Mucosa of gallbladder (tissue), 1 donor: ENCODE measurements around the gene RPS17. TPM values are rescaled to one million over a fixed set of nuclear protein-coding genes. Genes with fewer than 3 reads are reported as not detected.
A peak's percentile ranks its signal among the peaks of the same experiment; 100 is the strongest.

ENCODE experiments used
- DNase-seq: peaks from one replicate; pipeline ENCODE4 v3.0.0-alpha.2; 2020; ENCODE audit warnings: low spot score
- total RNA-seq: library from RNA; stranded (reverse); gene quantifications from one replicate; pipeline ENCODE4 v1.2.1, GENCODE V29; 2021
- donor health status: DM: no; HTN: no; CAD: no.

Gene RPS17
- 753 TPM for total RNA-seq

DNA sequence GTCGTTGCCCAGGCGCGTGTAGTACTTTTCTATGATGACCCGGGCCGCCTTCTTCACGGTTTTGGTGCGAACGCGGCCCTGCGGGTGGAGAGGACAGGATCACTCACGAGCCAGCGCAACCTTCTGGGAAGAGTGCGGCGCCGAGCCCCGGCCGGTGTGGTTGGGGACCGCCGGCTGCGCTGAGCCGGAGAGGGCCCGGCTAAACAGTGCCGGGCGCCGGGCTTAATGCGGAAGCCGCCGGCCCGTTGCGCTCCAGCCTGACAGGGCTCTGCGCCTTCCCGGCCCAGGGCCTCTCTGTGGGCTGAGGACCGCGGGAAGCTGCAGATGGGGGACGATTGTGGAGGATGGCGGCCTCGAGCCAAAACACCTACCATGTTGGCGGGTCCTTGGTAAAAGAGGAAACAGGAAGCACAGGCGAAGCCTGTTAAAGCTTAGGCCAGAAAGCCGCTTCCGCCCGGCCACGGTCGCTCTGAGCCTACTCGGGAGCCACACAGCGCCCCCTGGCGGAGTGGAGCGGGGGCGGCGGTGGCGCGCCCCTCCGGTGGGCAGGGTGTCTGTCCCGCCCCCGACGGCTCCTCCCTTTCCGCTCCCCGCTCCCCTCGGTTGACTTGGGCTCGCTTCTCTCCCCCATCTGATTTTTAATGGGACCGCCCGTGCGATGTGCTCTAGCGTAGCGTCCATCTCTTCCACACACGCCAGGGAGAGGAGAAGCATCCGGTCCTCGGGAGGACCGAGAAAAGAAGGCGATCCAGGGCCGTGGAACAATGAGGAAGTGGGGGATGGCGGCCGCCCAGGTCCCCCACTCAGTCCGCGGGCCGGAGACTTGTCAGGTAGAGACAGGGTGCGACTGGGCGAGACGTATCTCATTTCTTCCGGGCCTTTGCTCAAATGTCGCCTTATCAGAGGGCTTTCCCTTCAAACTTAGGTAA is at the start of gene RPS17:
Gene RPS17, minus strand, starts transcription at position 403 of the 929 bp plus-strand sequence. Its CDS starts 29 bp downstream, at position 374.
- peak; percentile 97 for DNase-seq

DNA sequence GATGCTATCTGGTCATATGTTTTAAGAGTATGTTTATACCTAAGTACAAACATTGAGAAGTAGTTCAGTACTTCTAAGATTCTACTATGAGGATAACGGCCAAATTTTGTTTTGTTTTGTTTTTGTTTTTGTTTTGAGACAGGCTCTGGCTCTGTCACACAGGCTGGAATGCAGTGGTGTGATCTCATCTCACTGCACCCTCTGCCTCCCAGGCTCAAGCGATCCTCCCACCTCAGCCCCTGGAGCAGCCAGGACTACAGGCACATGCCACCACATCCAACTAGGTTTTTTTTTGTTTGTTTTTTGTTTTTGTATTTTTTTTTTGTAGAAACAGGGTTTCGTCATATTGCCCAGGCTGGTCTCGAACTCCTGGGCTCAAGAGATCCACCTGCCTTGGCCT is 47.5 kb upstream of the RPS17 start:
- no peak for DNase-seq

DNA sequence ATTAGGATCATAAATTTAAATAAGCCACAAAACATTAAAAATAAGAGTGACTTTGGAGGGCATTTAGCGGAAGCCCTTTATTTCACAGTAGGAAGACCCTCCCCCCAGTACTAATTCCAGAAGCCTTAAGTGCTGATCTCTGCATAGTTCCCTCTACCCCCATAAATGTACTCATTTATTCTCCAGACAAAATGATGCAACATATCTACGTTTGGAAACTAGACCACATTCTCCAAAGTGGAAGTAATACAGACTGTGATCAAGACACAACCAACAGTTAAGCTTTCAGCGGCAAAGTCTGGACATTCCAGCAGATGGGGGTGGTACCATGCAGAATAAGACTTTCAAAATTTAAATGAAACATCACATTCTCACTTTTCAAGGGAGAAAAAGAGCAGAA is 44.8 kb upstream of the RPS17 start:
- no peak for DNase-seq

DNA sequence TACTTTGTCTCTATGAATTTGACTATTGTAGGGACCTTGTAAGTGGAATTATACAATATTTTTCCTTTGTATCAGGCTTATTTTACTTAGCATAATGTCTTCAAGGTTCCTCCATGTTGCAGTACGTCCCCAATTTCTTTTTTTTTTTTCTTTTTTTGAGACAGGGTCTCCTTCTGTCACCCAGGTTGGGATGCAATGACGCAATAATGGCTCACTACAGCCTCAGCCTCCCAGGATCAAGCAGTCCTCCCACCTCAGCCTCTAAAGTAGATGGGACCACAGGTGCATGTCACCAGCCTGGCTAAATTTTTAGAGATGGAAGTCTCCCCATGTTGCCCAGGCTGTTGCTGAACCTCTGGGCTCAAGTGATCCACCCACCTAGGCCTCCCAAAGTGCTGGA is 40.5 kb upstream of the RPS17 start:
- no peak for DNase-seq

DNA sequence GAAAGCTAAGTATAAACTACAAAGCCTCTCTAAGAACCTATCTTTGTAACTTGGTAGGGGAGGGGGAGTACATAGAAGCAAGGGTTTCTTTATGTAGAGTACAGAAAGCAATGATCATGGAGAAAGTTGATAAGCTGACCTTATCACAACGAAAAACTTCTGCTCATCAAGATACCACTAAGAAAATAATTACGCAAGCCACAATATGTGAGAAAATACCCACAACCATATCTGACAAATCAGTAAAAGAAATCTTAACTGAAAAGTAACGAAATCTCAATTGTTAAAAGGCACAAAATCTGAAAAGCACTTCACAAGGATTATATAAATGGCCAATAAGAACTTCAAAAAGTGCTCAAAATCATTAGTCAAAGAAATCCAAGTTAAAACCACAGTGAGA is 35.1 kb upstream of the RPS17 start:
- DNase-seq = no peak

DNA sequence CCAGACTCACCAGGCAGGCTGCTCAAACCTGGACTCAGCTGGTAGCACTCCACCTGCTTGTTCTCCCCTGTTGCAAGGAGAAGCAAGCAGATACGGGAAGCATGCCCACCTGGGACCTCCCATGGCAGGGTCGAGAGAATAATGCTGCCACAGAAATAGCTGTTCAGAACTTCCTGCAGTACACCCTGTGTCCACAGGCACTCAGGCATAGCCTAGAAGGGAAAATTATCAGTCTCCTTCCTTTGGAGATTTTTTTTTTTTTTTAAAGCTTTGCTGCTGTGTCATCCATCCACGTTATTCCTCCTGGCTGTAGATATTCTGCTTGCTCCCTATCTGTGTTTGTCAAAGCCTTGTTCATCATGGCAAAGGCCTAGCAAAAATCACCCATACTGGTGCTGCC is 32.7 kb upstream of the RPS17 start:
- DNase-seq = no peak

DNA sequence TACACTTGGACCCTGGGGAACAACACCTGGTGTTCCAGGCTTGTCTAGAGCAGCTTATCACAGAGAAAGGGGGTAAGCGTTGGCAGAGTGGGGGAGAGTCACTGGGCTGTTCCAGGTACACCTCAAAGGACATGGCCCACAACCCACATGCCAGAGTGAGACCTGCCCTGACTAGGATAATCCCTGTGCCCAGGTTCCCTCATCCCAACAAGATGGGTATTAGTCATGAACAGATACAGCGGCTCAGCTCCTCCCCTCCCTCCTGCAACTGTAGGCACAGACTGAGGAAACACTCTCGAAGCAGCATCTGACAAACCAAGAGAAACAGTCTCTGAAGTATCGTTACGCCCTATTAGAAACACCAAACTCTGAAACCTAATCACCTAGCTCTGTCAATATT is 32.1 kb upstream of the RPS17 start:
- DNase-seq = no peak

DNA sequence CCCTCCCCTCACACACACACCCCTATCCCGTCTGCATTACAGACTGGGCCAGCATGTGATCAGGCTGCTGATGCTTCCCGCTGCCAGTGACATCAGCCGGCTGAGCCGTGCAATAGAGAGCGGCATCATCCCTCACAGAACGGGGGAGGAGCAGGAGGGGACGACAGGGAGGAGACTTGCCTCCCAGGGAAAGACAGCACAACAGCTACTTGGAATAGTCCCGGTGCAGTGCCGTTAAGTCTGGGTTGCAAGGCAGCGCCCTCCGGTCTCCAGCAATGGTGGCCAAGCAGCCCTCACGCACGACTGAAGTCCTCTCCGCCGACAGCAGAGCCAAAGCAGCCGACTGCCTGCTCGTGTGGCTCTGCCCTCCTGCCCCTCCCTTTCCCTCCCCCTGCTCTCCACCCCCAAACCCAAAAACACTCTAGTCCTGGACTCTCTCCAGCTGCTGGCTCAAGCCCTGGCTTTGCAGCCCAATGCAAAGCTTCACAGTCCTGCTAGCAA is 31.5 kb upstream of the RPS17 start:
- peak; percentile 51 for DNase-seq

DNA sequence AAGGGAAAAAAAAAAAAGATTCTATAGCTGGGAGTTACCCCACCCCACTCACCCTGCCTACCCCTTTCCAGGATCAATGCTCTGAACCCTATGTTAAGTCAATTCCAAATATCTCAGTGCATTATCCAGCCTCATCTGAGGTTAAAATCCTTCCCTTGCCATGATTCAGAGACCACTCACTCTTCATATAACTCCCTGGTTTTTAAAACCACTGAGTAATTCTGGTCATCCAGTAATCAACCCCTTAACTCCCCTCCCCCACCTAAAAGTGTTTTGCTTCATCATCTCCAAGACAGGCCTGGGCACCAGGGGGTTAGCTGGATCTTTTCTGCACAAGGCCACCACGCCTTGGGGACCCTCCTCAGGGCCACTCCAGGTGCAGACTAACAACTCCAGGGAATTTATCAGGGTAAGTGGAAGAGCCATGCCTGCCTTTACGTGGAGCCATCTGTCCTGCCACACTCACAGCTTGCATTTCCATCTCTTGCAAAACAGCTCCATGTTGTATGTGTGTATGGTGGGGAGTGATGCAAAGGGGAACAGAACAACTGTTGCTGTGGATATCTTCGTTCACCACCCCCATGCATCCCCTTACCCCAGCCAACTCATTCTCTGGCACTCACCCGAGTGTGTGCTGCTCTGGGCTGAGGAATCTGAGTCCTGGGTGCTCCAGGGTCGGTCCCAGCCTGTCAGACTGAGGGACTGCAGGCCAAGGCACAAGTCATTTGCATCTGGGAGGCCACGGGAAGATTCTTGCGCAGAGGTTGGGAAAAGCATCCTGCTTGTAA is 30.7 kb upstream of the RPS17 start:
- no peak for DNase-seq

DNA sequence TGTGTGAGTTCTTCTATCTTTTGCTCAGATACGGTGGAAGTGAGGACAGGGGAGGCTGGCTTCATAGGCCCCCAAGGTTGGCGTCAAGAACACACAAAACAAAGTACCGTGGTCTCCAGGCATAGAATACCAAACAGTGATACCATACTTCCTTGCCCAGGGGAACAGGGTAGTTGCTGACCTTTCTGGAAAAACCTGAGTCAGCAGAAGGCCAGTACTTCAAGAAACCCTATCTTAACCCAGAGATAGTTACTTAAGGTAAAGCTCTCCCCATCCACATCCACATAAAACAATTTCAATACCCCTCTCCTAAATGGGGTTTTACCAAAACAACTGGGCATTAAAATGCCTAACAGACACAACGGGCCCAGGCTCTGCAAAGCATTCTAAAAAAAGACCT is 29.6 kb upstream of the RPS17 start:
- DNase-seq = no peak

DNA sequence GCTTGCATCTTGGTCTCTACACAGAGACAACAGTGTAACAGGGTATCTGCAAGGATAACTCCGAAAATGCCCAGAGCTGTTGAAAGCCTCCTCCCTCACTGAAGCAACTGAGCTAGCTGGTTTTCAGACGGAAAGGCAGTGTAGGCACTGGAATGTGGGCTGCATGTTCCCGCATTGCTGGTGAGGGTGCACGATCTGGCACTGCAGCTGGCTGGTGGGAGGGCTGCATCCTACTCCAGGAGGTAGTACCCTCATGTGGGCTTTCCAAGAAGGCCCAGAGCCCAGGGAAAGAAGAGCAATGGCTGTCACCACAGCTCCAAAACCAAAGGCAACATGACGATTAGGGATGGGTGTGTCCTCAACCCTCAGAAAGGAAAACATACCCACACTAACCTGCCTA is 28.7 kb upstream of the RPS17 start:
- DNase-seq = no peak

DNA sequence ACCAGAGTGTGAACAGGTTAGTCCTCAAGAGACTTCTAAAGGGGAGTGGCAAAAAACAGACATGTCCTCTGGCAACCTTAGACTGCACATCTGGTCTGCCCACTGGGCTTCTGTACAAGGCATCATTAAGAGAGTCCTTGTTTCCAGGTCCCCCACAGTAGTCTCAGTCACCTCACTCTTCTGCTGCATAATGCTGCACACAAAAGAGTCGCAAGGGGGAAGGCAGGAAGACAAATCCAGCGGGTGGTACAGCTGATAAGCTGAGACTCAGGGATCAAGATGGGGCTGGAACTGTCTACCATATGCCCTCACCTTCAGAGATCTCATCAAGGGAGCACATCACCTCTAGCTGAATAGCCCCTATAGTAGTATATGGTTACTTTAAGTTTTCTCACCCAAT is 27.4 kb upstream of the RPS17 start:
- no peak for DNase-seq

DNA sequence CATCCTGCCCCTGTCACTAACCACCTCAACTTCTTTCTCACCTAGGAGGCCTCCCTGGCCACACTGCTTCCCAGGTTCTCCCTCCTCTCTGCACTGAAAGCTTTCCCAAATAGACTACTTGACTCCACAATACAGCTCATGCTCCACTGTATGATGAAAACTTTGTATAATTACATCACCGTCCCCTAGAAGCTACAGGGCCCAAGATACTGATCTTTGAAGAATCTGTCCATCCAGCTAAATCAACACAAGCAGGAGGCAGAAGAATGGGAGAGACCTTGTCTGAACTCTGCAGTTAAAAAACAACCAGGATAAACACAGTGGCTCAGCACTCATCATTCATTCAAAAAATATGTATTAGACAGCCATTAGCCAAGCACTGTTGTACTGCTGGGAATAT is 26.4 kb upstream of the RPS17 start:
- DNase-seq = no peak

DNA sequence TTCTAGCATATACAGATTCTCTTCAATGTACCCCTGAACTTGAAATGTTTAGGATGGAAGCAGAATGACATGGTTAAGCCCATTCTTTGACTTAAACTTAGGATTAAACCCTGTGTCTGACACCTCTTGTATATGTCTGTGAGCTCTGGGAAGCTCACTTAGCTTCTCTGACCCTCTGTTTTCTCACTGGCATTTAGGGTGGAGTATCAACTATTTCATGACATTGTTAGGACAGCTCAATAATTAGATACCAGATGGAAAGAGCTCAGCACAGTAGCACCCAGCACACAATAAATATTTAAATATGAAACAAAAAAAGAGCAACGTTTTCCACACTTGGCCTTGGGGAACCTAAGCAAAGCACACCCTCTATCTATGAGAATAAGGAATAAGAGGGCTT is 18.2 kb upstream of the RPS17 start:
- DNase-seq = no peak

DNA sequence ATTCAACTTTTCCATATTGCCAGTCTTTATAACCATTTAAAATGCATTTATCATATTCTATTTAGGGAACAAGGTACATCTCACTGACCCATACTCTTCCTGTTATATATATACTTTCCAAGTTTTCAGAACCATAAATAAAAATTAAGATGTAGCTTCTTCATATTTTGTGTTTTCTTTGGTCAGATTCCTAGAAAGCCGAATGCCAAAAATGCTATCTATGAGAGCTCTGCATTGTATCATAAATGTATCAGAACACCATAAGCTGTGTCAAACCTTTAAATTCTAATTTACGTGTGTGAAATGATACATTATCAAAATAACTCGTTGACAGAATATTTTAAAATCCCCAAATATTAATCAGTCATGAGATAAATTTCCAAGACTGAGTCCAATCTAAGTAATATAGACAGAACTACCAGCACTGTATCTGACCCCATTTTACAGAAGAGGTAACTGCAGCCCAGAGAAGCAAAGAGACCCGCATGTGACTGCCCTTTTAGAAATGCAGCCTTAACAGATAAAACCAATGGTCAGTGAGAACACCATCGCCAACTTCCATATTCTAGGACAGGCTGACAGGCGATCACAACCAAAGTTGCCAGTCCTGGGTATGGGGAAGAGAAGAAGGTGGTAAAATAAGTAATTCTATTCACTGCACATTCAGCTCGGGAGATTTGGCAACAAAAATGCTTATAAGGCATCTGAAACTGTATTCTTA is 16.2 kb upstream of the RPS17 start:
- DNase-seq = no peak

DNA sequence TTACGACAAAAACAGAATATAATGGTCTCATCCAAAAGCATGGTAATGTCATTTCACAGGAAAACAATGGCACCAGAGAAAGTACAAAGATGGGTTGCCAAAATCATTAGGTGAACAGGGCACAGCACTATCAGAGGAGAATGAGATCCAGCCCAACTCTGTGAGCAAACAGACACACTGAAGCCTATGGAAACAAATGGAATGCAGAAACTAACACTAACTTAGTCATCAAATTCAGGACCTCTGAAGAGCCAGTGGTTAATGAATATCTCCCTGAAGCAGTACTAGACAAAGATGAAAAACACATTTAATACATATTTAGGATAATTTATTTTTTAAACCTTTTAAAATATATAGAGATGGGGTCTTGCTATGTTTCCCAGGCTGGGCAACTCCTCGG is 14.6 kb upstream of the RPS17 start:
- DNase-seq = no peak

DNA sequence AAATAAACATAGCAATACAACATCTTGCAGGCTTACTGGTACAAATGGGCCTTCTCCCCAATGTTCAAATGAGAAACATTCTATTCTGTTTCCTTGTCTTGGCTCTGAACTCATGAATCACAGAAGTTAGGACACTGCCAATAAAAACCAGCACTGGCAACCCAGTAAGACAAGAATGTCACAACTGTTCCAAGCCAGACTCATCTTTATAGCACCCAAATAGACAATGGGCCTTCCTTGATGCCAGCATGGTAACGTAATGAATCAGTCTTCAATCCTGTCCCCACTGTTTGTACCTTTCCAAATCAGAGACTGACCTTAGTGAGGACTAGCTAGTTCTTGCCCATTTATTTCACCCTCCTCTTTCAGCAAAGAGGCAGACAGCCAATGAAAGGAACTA is 14.1 kb upstream of the RPS17 start:
- DNase-seq = no peak

DNA sequence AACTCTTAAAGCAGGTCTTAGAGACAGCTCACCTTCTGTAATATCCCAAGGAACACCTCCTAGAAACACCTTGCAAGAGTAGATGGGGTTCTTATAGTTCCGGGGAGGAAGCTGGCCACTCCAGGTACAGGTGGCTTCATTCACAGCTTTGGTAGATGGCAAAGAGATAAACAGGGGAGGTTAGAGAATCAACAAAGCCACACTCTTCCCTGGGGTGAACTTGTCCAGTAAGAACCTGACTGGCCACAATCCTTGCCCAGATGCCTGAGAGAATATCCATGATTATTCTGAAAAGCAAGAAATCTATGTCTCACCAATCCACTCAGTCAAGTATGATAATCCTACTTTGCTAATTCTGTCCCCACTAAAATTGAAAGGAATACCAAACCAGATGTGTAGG is 13.6 kb upstream of the RPS17 start:
- DNase-seq = no peak

DNA sequence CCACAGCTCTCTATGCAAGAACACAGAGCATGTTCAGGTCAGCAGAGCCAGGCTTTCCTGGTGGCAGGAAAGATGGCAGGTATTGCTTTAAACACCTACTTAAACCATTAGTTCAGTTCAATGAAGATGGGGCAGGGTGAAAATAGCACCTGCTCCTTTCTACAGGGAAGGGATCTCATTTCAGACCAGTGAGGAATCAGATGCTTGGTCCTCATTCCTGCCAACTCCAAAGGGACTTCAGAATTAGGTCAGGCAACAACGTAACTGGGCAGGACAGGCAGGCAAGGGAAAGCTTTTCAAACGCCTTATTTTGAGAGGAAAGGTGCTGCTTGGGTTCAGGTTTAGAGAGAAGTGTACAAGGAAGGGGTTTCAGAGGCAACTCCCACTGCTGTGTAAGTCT is 12.6 kb upstream of the RPS17 start:
- DNase-seq = no peak

DNA sequence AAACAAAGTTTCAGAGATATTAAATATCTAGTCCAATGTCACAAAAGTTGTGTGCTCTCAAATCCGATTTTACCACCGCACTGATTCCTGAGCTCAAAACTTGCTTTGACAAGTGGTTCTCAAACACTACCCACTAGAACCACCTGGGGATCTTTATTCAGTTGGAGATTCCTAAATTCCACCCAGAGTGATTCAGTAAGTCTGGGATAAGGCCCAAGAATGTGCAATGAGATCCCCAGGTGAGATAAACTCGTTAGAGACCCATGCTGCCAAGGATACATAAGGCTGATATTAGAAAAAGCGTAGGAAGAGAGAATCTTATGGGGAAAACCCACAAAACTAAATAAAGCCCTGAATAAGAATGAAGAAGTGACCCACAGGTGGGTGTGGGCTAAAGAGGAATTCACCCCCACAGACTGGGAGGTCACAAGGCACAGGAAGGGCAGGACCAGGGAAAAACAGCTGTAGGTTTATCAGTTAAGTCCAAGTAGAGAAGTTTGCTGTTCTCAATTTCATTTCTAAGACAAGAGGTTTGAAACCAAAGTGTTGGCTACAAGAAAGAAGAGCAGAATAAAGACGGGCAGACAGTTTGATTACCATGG is 11.5 kb upstream of the RPS17 start:
- DNase-seq = no peak

DNA sequence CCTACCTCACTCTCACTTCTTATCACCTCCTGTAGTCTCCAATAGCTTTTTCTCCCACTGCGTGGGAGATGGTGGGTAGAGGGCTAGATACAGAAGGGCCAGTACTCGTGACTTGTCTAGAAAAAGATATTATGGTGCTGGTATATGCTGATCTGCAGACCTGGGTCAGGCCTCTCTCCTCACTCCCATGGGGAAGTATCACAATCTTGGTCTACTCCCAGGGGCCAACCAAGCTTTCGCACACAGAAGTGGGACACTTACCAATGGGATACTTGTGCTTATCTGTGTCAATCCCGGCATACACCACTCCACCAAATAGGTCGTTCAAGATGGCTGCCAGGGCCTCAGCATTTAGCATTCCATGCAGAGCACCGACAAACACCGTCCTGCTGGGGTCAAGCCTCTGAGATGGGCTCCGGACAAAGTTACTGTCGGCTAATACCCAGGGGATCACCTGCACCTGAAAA is 9.0 kb upstream of the RPS17 start:
- DNase-seq = no peak

DNA sequence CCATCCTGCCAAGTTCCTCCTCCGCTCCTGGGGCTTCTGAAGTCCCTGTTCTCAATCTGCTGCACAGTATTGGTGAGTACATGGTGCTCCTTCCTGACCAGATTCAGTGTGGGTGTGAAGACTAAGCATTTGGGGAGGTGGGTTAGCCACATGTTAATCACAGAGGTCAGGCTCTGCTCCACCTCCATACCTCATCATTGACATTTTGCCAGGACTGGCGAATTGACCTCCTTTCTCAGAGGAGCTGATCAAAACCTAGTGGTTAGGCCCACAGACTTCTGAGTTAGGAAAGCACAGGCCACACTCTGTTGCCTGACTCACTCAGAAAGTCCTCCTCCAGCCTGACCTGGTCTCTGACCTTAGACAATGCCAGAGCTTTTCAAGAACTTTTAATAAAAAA is 8.4 kb upstream of the RPS17 start:
- DNase-seq = no peak
